ENCODE measurements around the gene PRDM8. TPM values are rescaled to one million over a fixed set of nuclear protein-coding genes. Genes with fewer than 3 reads are reported as not detected.

Gene PRDM8
- total and polyA plus RNA-seq, 2 of the 4 experiments (the other 2 are of a cell fraction) = 5.7 to 15.8 TPM

GRCh38 chr4:80231180-80231579 is 33.9 kb downstream of the PRDM8 start:
- no peak overlapping the region for H3K56ac ChIP-seq (ENCODE audit: extremely low read depth, insufficient read depth, low read length)
- H2AK9ac ChIP-seq (replicated peaks; ENCODE audit: low read depth, low read length, poor library complexity) = no peak overlapping the region
- H3K27ac ChIP-seq (ENCODE audit: insufficient read depth, low read length) = no peak overlapping the region
- H2BK15ac ChIP-seq (ENCODE audit: low read depth, low read length) = peak overlapping the region; percentile 95; the same call in 2 of the 3 replicates
- peak overlapping the region; percentile 84 for H3K4ac ChIP-seq (ENCODE audit: low read depth, low read length)
- peak overlapping the region; percentile 75 for H3K14ac ChIP-seq (replicated peaks; ENCODE audit: low read depth, low read length)
- peak overlapping the region; percentile 3; the same call in 1 of the 2 replicates for H3K18ac ChIP-seq (ENCODE audit: low read depth, low read length)
- H3K79me1 ChIP-seq (ENCODE audit: low read depth in 1 of 2, low read length in 2 of 2) = peaks cover 7 to 20% of the 10 kb centered on the region in 2 experiments; a peak in 3 of 4 replicates
- ChIA-PET CTCF (interaction anchor here (1.0 to 2.2 kb wide), 4 partner anchors 11 to 92 kb away, joined by 3 to 9 read pairs (median 4); no protein-coding TSS in a partner anchor), POLR2A (ENCODE audit: unreplicated experiment) (no interaction called here)
- no peak overlapping the region for H4K5ac ChIP-seq (ENCODE audit: low read depth, low read length)
- H3K9me1 ChIP-seq (ENCODE audit: insufficient read depth, low read length) = peaks cover 11% of the 10 kb centered on the region; the same call in 1 of the 2 replicates
- TF ChIP-seq MAFK (IDR thresholded peaks at IDR 0.05; ENCODE audit: low read depth, low read length) (no peak), MXI1 (IDR thresholded peaks at IDR 0.05; ENCODE audit: borderline replicate concordance, low read depth, low read length) (no peak), RAD21 (IDR thresholded peaks at IDR 0.05; ENCODE audit: low read length) (no peak), POLR2A (IDR thresholded peaks at IDR 0.05; ENCODE audit: low read depth, low read length) (no peak), SMC3 (IDR thresholded peaks at IDR 0.05; ENCODE audit: low read depth, low read length) (no peak), RCOR1 (IDR thresholded peaks at IDR 0.05; ENCODE audit: insufficient replicate concordance, low read length) (no peak), CTCF (conservative IDR thresholded peaks at IDR 0.05; ENCODE audit: low read depth, low read length) (no peak), CHD1 (IDR thresholded peaks at IDR 0.05; ENCODE audit: low read depth, low read length) (no peak), ELK1 (IDR thresholded peaks at IDR 0.05; ENCODE audit: borderline replicate concordance, low read depth, low read length) (no peak), NFE2L2 (IDR thresholded peaks at IDR 0.05; ENCODE audit: low read depth, low read length) (no peak), FOS (IDR thresholded peaks at IDR 0.05; ENCODE audit: low read depth, low read length) (no peak), CEBPB (IDR thresholded peaks at IDR 0.05; ENCODE audit: low read depth, low read length) (no peak), MAZ (IDR thresholded peaks at IDR 0.05; ENCODE audit: borderline replicate concordance, low read depth, low read length) (no peak)
- TF ChIP-seq, protein P1, sequence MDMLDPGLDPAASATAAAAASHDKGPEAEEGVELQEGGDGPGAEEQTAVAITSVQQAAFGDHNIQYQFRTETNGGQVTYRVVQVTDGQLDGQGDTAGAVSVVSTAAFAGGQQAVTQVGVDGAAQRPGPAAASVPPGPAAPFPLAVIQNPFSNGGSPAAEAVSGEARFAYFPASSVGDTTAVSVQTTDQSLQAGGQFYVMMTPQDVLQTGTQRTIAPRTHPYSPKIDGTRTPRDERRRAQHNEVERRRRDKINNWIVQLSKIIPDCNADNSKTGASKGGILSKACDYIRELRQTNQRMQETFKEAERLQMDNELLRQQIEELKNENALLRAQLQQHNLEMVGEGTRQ (IDR thresholded peaks at IDR 0.05; ENCODE audit: low read depth, low read length) = no peak
- no peaks in the 10 kb centered on the region for H3K27me3 ChIP-seq (ENCODE audit: control insufficient read depth, insufficient read depth, low read length)
- no peaks in the 10 kb centered on the region for H4K20me1 ChIP-seq (ENCODE audit: insufficient read depth, low read length)
- no peaks in the 10 kb centered on the region for H3K9me3 ChIP-seq (ENCODE audit: control insufficient read depth, insufficient read depth, low read length)
- no peaks in the 10 kb centered on the region for H3K36me3 ChIP-seq (ENCODE audit: control insufficient read depth, insufficient read depth, low read length)
- no peak overlapping the region for H2AFZ ChIP-seq (replicated peaks; ENCODE audit: low read length, poor library complexity)
- peak overlapping the region; percentile 81; the same call in 1 of the 2 replicates for H3K23ac ChIP-seq (ENCODE audit: low read depth, low read length)
- WGBS, 2 experiments (ENCODE audit: extremely low coverage in 2 of 2, insufficient read length in 1 of 2) = no CpG with 5 or more reads among the region's 5 CpGs
- BruUV-seq (replicated peaks) = no TSS peak
- H3K4me1 ChIP-seq (ENCODE audit: control insufficient read depth, insufficient read depth, low read length) = peaks cover 12% of the 10 kb centered on the region
- H2BK5ac ChIP-seq (ENCODE audit: low read depth, low read length, poor library complexity, severe bottlenecking) = peak overlapping the region; percentile 35
- H2AK5ac ChIP-seq (ENCODE audit: low read depth, low read length) = peak overlapping the region; percentile 89
- no peak overlapping the region for H3K4me3 ChIP-seq (ENCODE audit: insufficient read depth, low read depth, low read length)
- intact Hi-C loops (cut with micrococcal nuclease) = no loop called here
- in situ Hi-C loops (cut with MboI; ENCODE audit: low sequenced_read_pairs) = no loop called here
- peak overlapping the region; percentile 83 for H2BK120ac ChIP-seq (ENCODE audit: low read depth, low read length)
- H2BK20ac ChIP-seq (ENCODE audit: low read depth, low read length) = peak overlapping the region; percentile 99
- no peak overlapping the region for H3K9ac ChIP-seq (ENCODE audit: low read depth, low read length)
- no peak for DNase-seq
- H4K91ac ChIP-seq (ENCODE audit: insufficient read depth, low read depth, low read length) = peak overlapping the region; percentile 41; the same call in 1 of the 2 replicates
- H3K4me2 ChIP-seq (ENCODE audit: low read depth, low read length) = no peak overlapping the region
- ATAC-seq (ENCODE audit: low read depth) = no peak
- dilution Hi-C loops (cut with HindIII; ENCODE audit: low sequenced_read_pairs, unreplicated experiment) = no loop called here
- peak overlapping the region in 1 of 2 experiments; percentile 66; a peak in 2 of 4 replicates for H4K8ac ChIP-seq (ENCODE audit: low read depth in 2 of 2, low read length in 2 of 2)
